Measurements from ENCODE around the gene PPP1R13L. TPM values are rescaled to one million over a fixed set of nuclear protein-coding genes. Genes with fewer than 3 reads are reported as not detected.
A peak's percentile ranks its signal among the peaks of the same experiment; 100 is the strongest.

The PPP1R13L gene
- total RNA-seq, 3 donors from 2014 or later = 3.4 to 45.1 (median 34.7) TPM

GRCh38 chr19:45421947-45422498 lies 17.2 kb upstream of the PPP1R13L start:
- Histone ChIP-seq H3K9me3 (no peaks in the 10 kb centered on the region), H3K27ac (peak overlapping the region in 1 of 2 donors; percentile 45), H3K4me1 (peaks cover 0 to 8% of the 10 kb centered on the region in 2 donors), H3K36me3 (no peaks in the 10 kb centered on the region), H3K4me3 (no peak overlapping the region), H3K27me3 (no peaks in the 10 kb centered on the region)
- intact Hi-C loops (cut with DNase I; ENCODE audit: low total_unique reads) = loop anchor here (2.0 to 10.0 kb wide), 2 partner anchors 15 to 53 kb away; partner anchors contain the start of gene POLR1G
- DNase-seq (ENCODE audit: low spot score in 2 of 2) = no peak
- TF ChIP-seq POLR2AphosphoS5 (IDR thresholded peaks at IDR 0.05) (no peak), POLR2A (IDR thresholded peaks at IDR 0.05) (no peak)
- TF ChIP-seq, protein P1, sequence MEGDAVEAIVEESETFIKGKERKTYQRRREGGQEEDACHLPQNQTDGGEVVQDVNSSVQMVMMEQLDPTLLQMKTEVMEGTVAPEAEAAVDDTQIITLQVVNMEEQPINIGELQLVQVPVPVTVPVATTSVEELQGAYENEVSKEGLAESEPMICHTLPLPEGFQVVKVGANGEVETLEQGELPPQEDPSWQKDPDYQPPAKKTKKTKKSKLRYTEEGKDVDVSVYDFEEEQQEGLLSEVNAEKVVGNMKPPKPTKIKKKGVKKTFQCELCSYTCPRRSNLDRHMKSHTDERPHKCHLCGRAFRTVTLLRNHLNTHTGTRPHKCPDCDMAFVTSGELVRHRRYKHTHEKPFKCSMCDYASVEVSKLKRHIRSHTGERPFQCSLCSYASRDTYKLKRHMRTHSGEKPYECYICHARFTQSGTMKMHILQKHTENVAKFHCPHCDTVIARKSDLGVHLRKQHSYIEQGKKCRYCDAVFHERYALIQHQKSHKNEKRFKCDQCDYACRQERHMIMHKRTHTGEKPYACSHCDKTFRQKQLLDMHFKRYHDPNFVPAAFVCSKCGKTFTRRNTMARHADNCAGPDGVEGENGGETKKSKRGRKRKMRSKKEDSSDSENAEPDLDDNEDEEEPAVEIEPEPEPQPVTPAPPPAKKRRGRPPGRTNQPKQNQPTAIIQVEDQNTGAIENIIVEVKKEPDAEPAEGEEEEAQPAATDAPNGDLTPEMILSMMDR (IDR thresholded peaks at IDR 0.05) = no peak

DNA sequence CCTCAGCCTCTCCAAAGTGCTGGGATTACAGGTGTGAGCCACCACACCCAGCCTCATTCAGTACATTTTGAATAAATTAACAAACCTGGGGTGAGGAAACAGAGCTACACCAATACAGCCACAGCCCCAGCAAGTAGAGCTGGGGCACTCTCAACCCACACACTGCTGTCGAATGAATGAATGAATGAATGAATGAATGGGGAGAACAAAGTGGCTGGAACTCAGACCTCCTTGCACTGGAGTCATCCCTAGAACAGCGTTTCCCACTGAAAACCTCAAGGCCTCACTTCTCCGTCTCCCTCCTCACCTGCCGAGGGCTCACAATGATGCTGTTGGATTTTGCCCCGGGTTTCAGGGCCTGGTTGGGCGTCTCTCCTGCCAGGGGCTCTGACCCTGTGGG lies 16.0 kb upstream of the PPP1R13L start:
- intact Hi-C loops (cut with DNase I; ENCODE audit: low total_unique reads) = loop anchor here (10.0 kb wide), 1 partner anchor 54 kb away; no protein-coding TSS in a partner anchor
- Histone ChIP-seq H3K4me1 (peaks cover 0 to 8% of the 10 kb centered on the region in 2 donors), H3K27me3 (no peaks in the 10 kb centered on the region), H3K27ac (no peak overlapping the region), H3K9me3 (no peaks in the 10 kb centered on the region), H3K36me3 (no peaks in the 10 kb centered on the region), H3K4me3 (no peak overlapping the region)
- DNase-seq (ENCODE audit: low spot score in 2 of 2) = no peak
- TF ChIP-seq, protein P1 (IDR thresholded peaks at IDR 0.05) = no peak
- TF ChIP-seq POLR2AphosphoS5 (IDR thresholded peaks at IDR 0.05) (no peak), POLR2A (IDR thresholded peaks at IDR 0.05) (no peak)

DNA sequence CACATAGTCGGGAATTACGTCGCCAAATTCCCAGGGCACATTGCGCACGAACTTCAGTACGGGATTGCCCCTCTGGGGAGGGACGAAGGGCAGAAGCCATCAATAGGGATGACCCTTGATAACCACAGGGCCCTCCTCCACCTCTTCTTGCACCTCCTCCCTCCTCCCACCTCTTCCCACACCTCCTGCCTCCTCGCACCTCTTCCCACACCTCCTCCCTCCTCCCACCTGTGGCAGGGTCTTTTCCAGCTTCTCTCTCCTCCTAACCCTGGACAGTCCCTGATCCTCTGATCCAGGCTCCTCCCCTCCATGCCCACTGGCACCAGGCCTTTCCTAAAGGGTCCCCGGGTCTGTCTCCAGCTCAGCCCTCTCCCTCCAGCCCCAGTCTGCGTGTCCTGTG lies 15.5 kb upstream of the PPP1R13L start:
- intact Hi-C loops (cut with DNase I; ENCODE audit: low total_unique reads) = loop anchor here (10.0 kb wide), 1 partner anchor 54 kb away; no protein-coding TSS in a partner anchor
- no peak overlapping the region for H3K4me3 ChIP-seq
- TF ChIP-seq POLR2AphosphoS5 (IDR thresholded peaks at IDR 0.05) (no peak), POLR2A (IDR thresholded peaks at IDR 0.05) (no peak)
- TF ChIP-seq, protein P1 (IDR thresholded peaks at IDR 0.05) = no peak
- no peak for DNase-seq (ENCODE audit: low spot score in 2 of 2)
- H3K27ac ChIP-seq = no peak overlapping the region
- H3K27me3 ChIP-seq = no peaks in the 10 kb centered on the region
- no peaks in the 10 kb centered on the region for H3K36me3 ChIP-seq
- peaks cover 0 to 8% of the 10 kb centered on the region in 2 donors for H3K4me1 ChIP-seq
- no peaks in the 10 kb centered on the region for H3K9me3 ChIP-seq

GRCh38 chr19:45419895-45420294 lies 15.0 kb upstream of the PPP1R13L start:
- H3K4me3 ChIP-seq = no peak overlapping the region
- DNase-seq (ENCODE audit: low spot score in 2 of 2) = no peak
- no peaks in the 10 kb centered on the region for H3K36me3 ChIP-seq
- intact Hi-C loops (cut with DNase I; ENCODE audit: low total_unique reads) = loop anchor here (10.0 kb wide), 1 partner anchor 55 kb away; no protein-coding TSS in a partner anchor
- no peaks in the 10 kb centered on the region for H3K9me3 ChIP-seq
- no peaks in the 10 kb centered on the region for H3K27me3 ChIP-seq
- peaks cover 0 to 8% of the 10 kb centered on the region in 2 donors for H3K4me1 ChIP-seq
- H3K27ac ChIP-seq = no peak overlapping the region
- TF ChIP-seq POLR2A (IDR thresholded peaks at IDR 0.05) (no peak), POLR2AphosphoS5 (IDR thresholded peaks at IDR 0.05) (no peak)
- TF ChIP-seq, protein P1 (IDR thresholded peaks at IDR 0.05) = no peak

DNA sequence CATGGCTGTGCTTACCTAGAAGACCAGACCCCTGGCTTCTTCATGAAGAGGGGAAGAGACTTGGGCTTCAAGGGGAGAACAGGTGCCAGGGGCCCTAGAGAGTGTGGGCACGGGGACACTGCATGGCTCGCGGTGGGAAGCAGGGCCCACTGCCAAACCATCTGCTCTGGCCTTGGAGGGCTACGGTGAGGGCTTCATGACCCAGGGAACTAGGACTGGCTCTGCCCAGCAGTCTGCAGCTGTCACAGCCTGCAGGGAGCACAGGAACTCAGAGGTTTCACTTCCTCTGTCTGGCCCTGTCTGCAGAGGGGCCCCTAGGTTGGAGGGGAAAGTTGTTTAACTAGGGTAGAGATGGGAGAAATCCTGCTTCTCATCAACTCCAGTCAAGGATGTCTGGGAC lies 14.5 kb upstream of the PPP1R13L start:
- H3K4me3 ChIP-seq = no peak overlapping the region
- intact Hi-C loops (cut with DNase I; ENCODE audit: low total_unique reads) = no loop called here
- TF ChIP-seq, protein P1 (IDR thresholded peaks at IDR 0.05) = no peak
- TF ChIP-seq POLR2A (IDR thresholded peaks at IDR 0.05) (no peak), POLR2AphosphoS5 (IDR thresholded peaks at IDR 0.05) (no peak)
- DNase-seq (ENCODE audit: low spot score in 2 of 2) = no peak
- H3K27me3 ChIP-seq = no peaks in the 10 kb centered on the region
- peaks cover 0 to 8% of the 10 kb centered on the region in 2 donors for H3K4me1 ChIP-seq
- no peaks in the 10 kb centered on the region for H3K9me3 ChIP-seq
- H3K27ac ChIP-seq = no peak overlapping the region
- no peaks in the 10 kb centered on the region for H3K36me3 ChIP-seq
